SU-DHL-6 (cell line): Measurements from ENCODE around the gene CASP8AP2.

Source experiments
- CTCF ChIP-seq: fragments of 200-600 bp; sonication (generic); IDR thresholded peaks from one replicate; pipeline ENCODE4 v1.5.1; 2017; ENCODE audit warnings: antibody characterized with exemption, mild to moderate bottlenecking, low read length, moderate library complexity; ENCODE audit not compliant: insufficient read depth, poor library complexity, severe bottlenecking
- EZH2phosphoT487 ChIP-seq: fragments of 200-600 bp; sonication (generic), shearing (Covaris generic); conservative IDR thresholded peaks from 2 replicates; pipeline ENCODE4 v1.6.1; 2018; ENCODE audit warnings: mild to moderate bottlenecking, antibody characterized with exemption, low read length, moderate library complexity, mixed read lengths

GRCh38 chr6:89887452-89888137 lies 57.9 kb downstream of the CASP8AP2 start:
- no peak for TF ChIP-seq CTCF
- no peak for TF ChIP-seq EZH2phosphoT487
